PFSK-1 (cell line): ENCODE results near the gene FREM1.

Source experiments
- FOXP2 ChIP-seq: optimal IDR thresholded peaks from 2 replicates; pipeline ENCODE3; 2011; ENCODE audit warnings: borderline replicate concordance, control low read depth, inconsistent platforms; ENCODE audit not compliant: insufficient read depth; ENCODE audit errors: extremely low read length, extremely low read depth
- POLR2AphosphoS5 ChIP-seq: IDR thresholded peaks from 2 replicates; pipeline ENCODE4 v1.6.1; 2012; ENCODE audit warnings: low read depth, mild to moderate bottlenecking, control low read depth, low read length, moderate library complexity

DNA sequence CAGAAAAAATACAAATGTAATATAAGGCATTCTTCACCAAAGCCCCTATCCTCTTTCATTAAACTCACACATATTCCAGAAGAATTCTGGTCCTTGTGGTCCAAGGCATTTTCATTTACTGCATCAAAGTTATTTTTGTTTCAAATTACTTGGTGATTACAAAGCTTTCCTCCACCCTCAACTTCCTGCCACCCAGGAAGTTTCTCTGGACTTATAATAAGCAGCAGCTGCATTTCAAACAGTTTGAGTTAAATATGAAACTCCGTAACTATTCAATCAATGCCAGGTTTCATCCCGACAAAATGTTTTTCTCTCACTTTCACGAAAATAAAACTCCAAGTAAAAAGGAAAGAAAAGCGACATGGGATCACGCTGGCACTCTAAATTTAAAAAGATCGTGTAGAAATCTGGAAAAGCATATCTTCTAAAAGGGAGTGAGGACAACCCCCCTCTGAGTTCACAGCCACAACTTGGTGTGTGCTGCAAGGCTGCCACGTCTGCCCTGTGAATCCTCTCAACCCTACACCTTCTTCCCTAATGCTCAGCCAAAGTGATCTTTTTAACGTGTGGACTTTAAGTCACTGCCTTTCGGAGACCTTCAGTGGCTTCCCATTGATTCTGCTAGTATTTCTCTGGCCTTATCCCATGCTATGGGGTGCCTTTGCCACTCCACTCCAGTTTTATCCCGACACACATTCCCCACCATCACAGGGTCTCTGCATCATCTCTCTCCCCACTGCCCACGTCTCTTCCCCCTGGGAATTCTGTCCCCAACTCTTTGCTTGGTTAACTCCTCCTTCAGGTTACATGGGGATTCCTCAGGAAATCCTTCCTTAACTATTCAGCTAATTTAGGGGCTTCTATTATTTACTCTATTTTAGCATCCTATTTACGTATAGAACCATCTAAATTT is 96.6 kb downstream of the FREM1 start:
- no peak for TF ChIP-seq FOXP2
- TF ChIP-seq POLR2AphosphoS5, result no peak
